Panc1 (cell line): ENCODE data around the gene PSMA7. TPM values are rescaled to one million over a fixed set of nuclear protein-coding genes. Genes with fewer than 3 reads are reported as not detected.

Experiments used
- ATAC-seq: fragments of 200-7000 bp; cut with Tn5 transposase; 2 replicates; pipeline ENCODE4 v1.9.1; 2020; ENCODE audit warnings: mild to moderate bottlenecking, moderate library complexity
- BruUV-seq: library from RNA; stranded (reverse); fragments of 400-500 nt; replicated peaks from 2 replicates; lab custom pipeline; 2021; lab: Mats Ljungman, UMichigan
- CTCF ChIA-PET: fragments of 300-600 bp; sonication (Branson Sonifier 250); formaldehyde crosslinking; loops from one replicate; lab custom pipeline; 2022; ENCODE audit warnings: antibody characterized with exemption; lab: Charles Lee
- POLR2A ChIA-PET: fragments of 300-600 bp; sonication (Branson Sonifier 250); formaldehyde crosslinking; loops from one replicate; lab custom pipeline; 2022; ENCODE audit warnings: antibody characterized with exemption; lab: Charles Lee
- DNase-seq: peaks from one replicate; pipeline ENCODE4 v3.0.0-alpha.2; 2010; ENCODE audit warnings: low read depth, low spot score
- H3K27ac ChIP-seq: 2 replicates; pipeline ENCODE4 v1.5.1; 2011; ENCODE audit warnings: mild to moderate bottlenecking, low read length, inconsistent platforms
- H3K27me3 ChIP-seq: fragments of 200-500 bp; sonication (Bioruptor generic); 2 replicates; pipeline ENCODE4 v1.6.0; 2014; ENCODE audit warnings: low read length, inconsistent platforms; ENCODE audit not compliant: control insufficient read depth, insufficient read depth
- H3K36me3 ChIP-seq: fragments of 200-500 bp; sonication (Bioruptor generic); 2 replicates; pipeline ENCODE4 v1.5.1; 2014; ENCODE audit warnings: inconsistent platforms, mild to moderate bottlenecking, low read length, moderate library complexity; ENCODE audit not compliant: control insufficient read depth, insufficient read depth
- H3K4me1 ChIP-seq: 2 replicates; pipeline ENCODE4 v1.5.1; 2011; ENCODE audit warnings: inconsistent platforms, mild to moderate bottlenecking, low read length, moderate library complexity; ENCODE audit not compliant: control insufficient read depth, insufficient read depth
- H3K4me3 ChIP-seq, 2 experiments: 2 replicates each; pipeline ENCODE4 v1.5.1; 2011 to 2012; ENCODE audit warnings: low read depth in 2 of 2, low read length in 2 of 2, mild to moderate bottlenecking in 2 of 2, inconsistent platforms in 1 of 2, moderate library complexity in 1 of 2
- H3K9me3 ChIP-seq: fragments of 200-500 bp; sonication (Bioruptor generic); 2 replicates; pipeline ENCODE4 v1.5.1; 2014; ENCODE audit warnings: low read depth, mild to moderate bottlenecking, inconsistent platforms, low read length, moderate library complexity; ENCODE audit not compliant: control insufficient read depth, insufficient read depth
- POLR2AphosphoS5 ChIP-seq: IDR thresholded peaks from 2 replicates; pipeline ENCODE4 v1.6.1; 2012; ENCODE audit warnings: mild to moderate bottlenecking, low read depth, low read length, moderate library complexity
- SIN3A ChIP-seq: IDR thresholded peaks from 2 replicates; pipeline ENCODE4 v1.6.1; 2012; ENCODE audit warnings: low read depth, mild to moderate bottlenecking, low read length, moderate library complexity, borderline replicate concordance; ENCODE audit not compliant: insufficient read depth
- TCF7L2 ChIP-seq: IDR thresholded peaks from 2 replicates; pipeline ENCODE4 v1.6.1; 2011; ENCODE audit warnings: mild to moderate bottlenecking, low read depth, low read length, inconsistent platforms
- in situ Hi-C: cut with HindIII; loops from 2 replicates; pipeline ENCODE4 v1.10.0; 2016; ENCODE audit warnings: low sequenced_read_pairs, low pct_unique_long_range_greater_than_20kb
- intact Hi-C: fragments of 100-400 bp; cut with micrococcal nuclease; formaldehyde crosslinking; loops from one replicate; pipeline ENCODE4 v1.10.0; 2022; ENCODE audit not compliant: unreplicated experiment
- total RNA-seq: library from RNA; stranded (reverse); gene quantifications from one replicate; pipeline ENCODE4 v1.2.1, GENCODE V29; 2021; ENCODE audit not compliant: unreplicated experiment
- TF ChIP-seq, protein P1 (sequence below): fragments of 450-650 bp; IDR thresholded peaks from 2 replicates; pipeline ENCODE4 v1.5.1; 2017; ENCODE audit warnings: mild to moderate bottlenecking
- TF ChIP-seq, protein P2 (sequence below), 2 experiments: IDR thresholded peaks; 2 replicates each; pipeline ENCODE4 v1.6.1; 2011 to 2012; ENCODE audit warnings: low read depth in 2 of 2, control low read depth in 1 of 2, low read length in 1 of 2, mild to moderate bottlenecking in 1 of 2, moderate library complexity in 1 of 2; ENCODE audit not compliant: insufficient read depth in 1 of 2

Gene PSMA7
- total RNA-seq, 1 experiment from 2014 or later: 402 TPM

DNA sequence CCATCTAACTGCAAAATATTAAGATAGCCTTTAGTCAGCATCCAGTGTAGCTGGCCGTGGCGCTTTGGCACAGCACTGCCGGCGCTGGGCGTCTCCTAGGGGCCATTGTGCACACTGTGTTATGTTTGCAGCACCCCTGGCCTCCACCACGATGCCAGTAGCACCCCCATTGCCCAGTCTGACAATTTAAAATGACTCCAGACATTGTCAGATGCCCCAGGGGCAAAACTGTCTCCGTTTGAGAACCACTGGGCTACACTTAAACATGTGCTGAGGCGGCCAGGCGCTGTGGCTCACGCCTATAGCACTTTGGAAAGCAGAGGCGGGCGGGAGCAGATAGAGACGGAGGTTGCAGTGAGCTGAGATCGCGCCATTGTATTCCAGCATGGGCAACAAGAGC lies 33.7 kb upstream of the PSMA7 start:
- no TSS peak for BruUV-seq
- H3K27me3 ChIP-seq: no peaks in the 10 kb centered on the region
- ChIA-PET CTCF (no interaction called here), POLR2A (no interaction called here)
- H3K4me1 ChIP-seq: peaks cover 4% of the 10 kb centered on the region; the same call in 1 of the 2 replicates
- in situ Hi-C loops (no loop called here), intact Hi-C loops (no loop called here)
- no peak for ATAC-seq
- TF ChIP-seq SIN3A (no peak), POLR2AphosphoS5 (no peak), TCF7L2 (no peak)
- TF ChIP-seq, protein P1, sequence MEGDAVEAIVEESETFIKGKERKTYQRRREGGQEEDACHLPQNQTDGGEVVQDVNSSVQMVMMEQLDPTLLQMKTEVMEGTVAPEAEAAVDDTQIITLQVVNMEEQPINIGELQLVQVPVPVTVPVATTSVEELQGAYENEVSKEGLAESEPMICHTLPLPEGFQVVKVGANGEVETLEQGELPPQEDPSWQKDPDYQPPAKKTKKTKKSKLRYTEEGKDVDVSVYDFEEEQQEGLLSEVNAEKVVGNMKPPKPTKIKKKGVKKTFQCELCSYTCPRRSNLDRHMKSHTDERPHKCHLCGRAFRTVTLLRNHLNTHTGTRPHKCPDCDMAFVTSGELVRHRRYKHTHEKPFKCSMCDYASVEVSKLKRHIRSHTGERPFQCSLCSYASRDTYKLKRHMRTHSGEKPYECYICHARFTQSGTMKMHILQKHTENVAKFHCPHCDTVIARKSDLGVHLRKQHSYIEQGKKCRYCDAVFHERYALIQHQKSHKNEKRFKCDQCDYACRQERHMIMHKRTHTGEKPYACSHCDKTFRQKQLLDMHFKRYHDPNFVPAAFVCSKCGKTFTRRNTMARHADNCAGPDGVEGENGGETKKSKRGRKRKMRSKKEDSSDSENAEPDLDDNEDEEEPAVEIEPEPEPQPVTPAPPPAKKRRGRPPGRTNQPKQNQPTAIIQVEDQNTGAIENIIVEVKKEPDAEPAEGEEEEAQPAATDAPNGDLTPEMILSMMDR: no peak
- TF ChIP-seq, protein P2, sequence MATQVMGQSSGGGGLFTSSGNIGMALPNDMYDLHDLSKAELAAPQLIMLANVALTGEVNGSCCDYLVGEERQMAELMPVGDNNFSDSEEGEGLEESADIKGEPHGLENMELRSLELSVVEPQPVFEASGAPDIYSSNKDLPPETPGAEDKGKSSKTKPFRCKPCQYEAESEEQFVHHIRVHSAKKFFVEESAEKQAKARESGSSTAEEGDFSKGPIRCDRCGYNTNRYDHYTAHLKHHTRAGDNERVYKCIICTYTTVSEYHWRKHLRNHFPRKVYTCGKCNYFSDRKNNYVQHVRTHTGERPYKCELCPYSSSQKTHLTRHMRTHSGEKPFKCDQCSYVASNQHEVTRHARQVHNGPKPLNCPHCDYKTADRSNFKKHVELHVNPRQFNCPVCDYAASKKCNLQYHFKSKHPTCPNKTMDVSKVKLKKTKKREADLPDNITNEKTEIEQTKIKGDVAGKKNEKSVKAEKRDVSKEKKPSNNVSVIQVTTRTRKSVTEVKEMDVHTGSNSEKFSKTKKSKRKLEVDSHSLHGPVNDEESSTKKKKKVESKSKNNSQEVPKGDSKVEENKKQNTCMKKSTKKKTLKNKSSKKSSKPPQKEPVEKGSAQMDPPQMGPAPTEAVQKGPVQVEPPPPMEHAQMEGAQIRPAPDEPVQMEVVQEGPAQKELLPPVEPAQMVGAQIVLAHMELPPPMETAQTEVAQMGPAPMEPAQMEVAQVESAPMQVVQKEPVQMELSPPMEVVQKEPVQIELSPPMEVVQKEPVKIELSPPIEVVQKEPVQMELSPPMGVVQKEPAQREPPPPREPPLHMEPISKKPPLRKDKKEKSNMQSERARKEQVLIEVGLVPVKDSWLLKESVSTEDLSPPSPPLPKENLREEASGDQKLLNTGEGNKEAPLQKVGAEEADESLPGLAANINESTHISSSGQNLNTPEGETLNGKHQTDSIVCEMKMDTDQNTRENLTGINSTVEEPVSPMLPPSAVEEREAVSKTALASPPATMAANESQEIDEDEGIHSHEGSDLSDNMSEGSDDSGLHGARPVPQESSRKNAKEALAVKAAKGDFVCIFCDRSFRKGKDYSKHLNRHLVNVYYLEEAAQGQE (IDR thresholded peaks at IDR 0.05; ENCODE audit: insufficient read depth in 1 of 2, low read depth in 2 of 2, low read length in 1 of 2): no peak
- H3K4me3 ChIP-seq: no peak overlapping the region
- peaks cover 5% of the 10 kb centered on the region; the same call in 1 of the 2 replicates for H3K36me3 ChIP-seq
- no peak for DNase-seq
- H3K27ac ChIP-seq: no peak overlapping the region
- H3K9me3 ChIP-seq: no peaks in the 10 kb centered on the region

DNA sequence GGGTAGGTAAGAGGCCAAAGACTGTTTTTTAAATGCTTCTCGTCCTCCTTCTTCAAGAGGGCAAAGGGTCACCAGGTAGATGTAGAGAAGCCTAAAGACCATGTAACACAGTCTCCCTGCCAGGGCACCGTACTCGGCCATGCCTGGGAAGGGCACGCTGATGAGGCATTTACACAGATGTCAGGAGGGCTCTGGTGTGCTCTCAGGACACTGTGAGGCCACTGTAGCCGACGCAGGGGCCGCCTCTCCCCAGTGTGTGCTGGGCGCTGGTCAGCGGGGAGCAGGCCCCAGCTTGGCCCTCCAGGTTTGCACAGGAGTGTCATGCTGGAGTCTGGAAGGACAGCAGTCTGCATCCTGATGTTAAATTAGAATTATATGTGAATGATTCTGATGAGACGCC lies 32.5 kb upstream of the PSMA7 start:
- TF ChIP-seq SIN3A: no peak
- TF ChIP-seq, protein P1: no peak
- intact Hi-C loops (no loop called here), in situ Hi-C loops (no loop called here)
- H3K36me3 ChIP-seq: peaks cover 5% of the 10 kb centered on the region; the same call in 1 of the 2 replicates
- DNase-seq: no peak
- H3K27me3 ChIP-seq: no peaks in the 10 kb centered on the region
- ChIA-PET CTCF (no interaction called here), POLR2A (interaction anchor here (0.5 kb wide), 1 partner anchor 12 kb away, joined by 3 read pairs; no protein-coding TSS in a partner anchor)
- H3K4me3 ChIP-seq: no peak overlapping the region
- no TSS peak for BruUV-seq
- no peak overlapping the region for H3K27ac ChIP-seq
- no peak for ATAC-seq
- H3K4me1 ChIP-seq: no peaks in the 10 kb centered on the region
- no peaks in the 10 kb centered on the region for H3K9me3 ChIP-seq
